Measurements from ENCODE around the gene MAP7. TPM values are rescaled to one million over a fixed set of nuclear protein-coding genes. Genes with fewer than 3 reads are reported as not detected.

Gene MAP7
- total RNA-seq, 2 experiments from 2014 or later: not detected

DNA sequence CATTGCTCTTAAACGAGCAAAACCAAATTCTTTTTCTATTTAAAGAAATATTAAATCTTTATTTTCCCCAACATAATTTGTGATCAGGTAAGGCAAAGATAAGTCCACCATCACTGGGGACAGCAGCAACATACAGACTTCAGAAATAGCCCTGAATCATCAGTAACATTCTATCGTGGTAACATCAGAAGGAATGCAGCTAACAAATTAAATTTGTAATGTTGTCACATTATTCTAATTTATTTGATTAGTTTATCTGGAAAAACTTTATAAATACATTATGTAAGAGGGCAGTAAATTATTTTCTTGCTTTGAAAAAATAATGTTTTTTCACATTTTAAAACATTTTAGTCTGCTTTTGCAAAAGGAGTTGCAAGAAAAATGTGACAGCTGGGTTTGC, 206.9 kb downstream of the MAP7 start:
- Histone ChIP-seq H4K20me1 (ENCODE audit: insufficient read depth, low read length) (no peaks in the 10 kb centered on the region), H3K36me3 (ENCODE audit: insufficient read depth, low read length) (no peaks in the 10 kb centered on the region), H3K9me3 (ENCODE audit: low read length) (no peaks in the 10 kb centered on the region), H3K9me2 (ENCODE audit: insufficient read depth, low read length) (no peaks in the 10 kb centered on the region), H3K79me2 (ENCODE audit: insufficient read depth, low read depth, low read length) (no peaks in the 10 kb centered on the region), H3K4me2 (ENCODE audit: low read length) (no peak overlapping the region), H3K27ac (ENCODE audit: low read depth, low read length, poor library complexity, severe bottlenecking) (no peak overlapping the region), H2AFZ (ENCODE audit: low read length) (no peak overlapping the region), H3K4me3 (ENCODE audit: low read depth, low read length, poor library complexity, severe bottlenecking) (no peak overlapping the region), H3K4me1 (ENCODE audit: insufficient read depth, low read length, poor library complexity, severe bottlenecking) (no peaks in the 10 kb centered on the region)
- TF ChIP-seq EZH2phosphoT487 (IDR thresholded peaks at IDR 0.05; ENCODE audit: borderline replicate concordance, low read depth, low read length): no peak
- TF ChIP-seq, protein P1, sequence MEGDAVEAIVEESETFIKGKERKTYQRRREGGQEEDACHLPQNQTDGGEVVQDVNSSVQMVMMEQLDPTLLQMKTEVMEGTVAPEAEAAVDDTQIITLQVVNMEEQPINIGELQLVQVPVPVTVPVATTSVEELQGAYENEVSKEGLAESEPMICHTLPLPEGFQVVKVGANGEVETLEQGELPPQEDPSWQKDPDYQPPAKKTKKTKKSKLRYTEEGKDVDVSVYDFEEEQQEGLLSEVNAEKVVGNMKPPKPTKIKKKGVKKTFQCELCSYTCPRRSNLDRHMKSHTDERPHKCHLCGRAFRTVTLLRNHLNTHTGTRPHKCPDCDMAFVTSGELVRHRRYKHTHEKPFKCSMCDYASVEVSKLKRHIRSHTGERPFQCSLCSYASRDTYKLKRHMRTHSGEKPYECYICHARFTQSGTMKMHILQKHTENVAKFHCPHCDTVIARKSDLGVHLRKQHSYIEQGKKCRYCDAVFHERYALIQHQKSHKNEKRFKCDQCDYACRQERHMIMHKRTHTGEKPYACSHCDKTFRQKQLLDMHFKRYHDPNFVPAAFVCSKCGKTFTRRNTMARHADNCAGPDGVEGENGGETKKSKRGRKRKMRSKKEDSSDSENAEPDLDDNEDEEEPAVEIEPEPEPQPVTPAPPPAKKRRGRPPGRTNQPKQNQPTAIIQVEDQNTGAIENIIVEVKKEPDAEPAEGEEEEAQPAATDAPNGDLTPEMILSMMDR (conservative IDR thresholded peaks at IDR 0.05; ENCODE audit: low read length): no peak
- no peak for DNase-seq (ENCODE audit: low spot score)
- intact Hi-C loops (cut with micrococcal nuclease; ENCODE audit: unreplicated experiment): no loop called here
- ChIA-PET POLR2A (no interaction called here), CTCF (ENCODE audit: unreplicated experiment) (no interaction called here)
- no TSS peak for BruUV-seq (replicated peaks)

DNA sequence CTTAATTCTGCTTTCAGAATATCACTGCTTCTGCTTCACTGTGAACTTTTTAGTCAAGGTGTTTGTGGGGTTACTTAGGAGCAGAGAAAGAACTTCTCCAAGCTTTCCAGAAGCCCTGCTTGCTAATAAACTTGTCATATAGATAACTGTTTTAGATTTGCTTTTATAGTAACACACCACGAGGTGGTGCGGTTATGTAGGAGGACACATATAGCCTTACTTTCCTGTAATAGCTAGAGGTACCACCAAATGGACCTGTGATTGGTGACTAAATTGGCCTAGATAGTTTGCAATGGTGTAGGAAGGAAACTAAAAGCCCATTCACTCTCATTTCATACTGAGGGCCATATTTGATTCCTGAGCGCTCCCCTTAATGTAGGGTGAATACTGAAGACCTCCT, 208.3 kb downstream of the MAP7 start:
- H3K4me1 ChIP-seq (ENCODE audit: insufficient read depth, low read length, poor library complexity, severe bottlenecking): no peaks in the 10 kb centered on the region
- no peaks in the 10 kb centered on the region for H3K36me3 ChIP-seq (ENCODE audit: insufficient read depth, low read length)
- H3K4me3 ChIP-seq (ENCODE audit: low read depth, low read length, poor library complexity, severe bottlenecking): no peak overlapping the region
- H3K27ac ChIP-seq (ENCODE audit: low read depth, low read length, poor library complexity, severe bottlenecking): no peak overlapping the region
- H3K9me2 ChIP-seq (ENCODE audit: insufficient read depth, low read length): no peaks in the 10 kb centered on the region
- no peak for TF ChIP-seq EZH2phosphoT487 (IDR thresholded peaks at IDR 0.05; ENCODE audit: borderline replicate concordance, low read depth, low read length)
- TF ChIP-seq, protein P1 (conservative IDR thresholded peaks at IDR 0.05; ENCODE audit: low read length): peak; percentile 43; the same call in 1 of the 2 replicates
- no TSS peak for BruUV-seq (replicated peaks)
- ChIA-PET POLR2A (no interaction called here), CTCF (ENCODE audit: unreplicated experiment) (no interaction called here)
- no peaks in the 10 kb centered on the region for H3K79me2 ChIP-seq (ENCODE audit: insufficient read depth, low read depth, low read length)
- no peaks in the 10 kb centered on the region for H4K20me1 ChIP-seq (ENCODE audit: insufficient read depth, low read length)
- no peak overlapping the region for H2AFZ ChIP-seq (ENCODE audit: low read length)
- intact Hi-C loops (cut with micrococcal nuclease; ENCODE audit: unreplicated experiment): no loop called here
- H3K4me2 ChIP-seq (ENCODE audit: low read length): no peak overlapping the region
- peak; percentile 10 for DNase-seq (ENCODE audit: low spot score)
- H3K9me3 ChIP-seq (ENCODE audit: low read length): no peaks in the 10 kb centered on the region

- Histone ChIP-seq H3K9me3 (ENCODE audit: low read length) (no peaks in the 10 kb centered on the region), H3K79me2 (ENCODE audit: insufficient read depth, low read depth, low read length) (no peaks in the 10 kb centered on the region), H2AFZ (ENCODE audit: low read length) (no peak overlapping the region), H3K9me2 (ENCODE audit: insufficient read depth, low read length) (no peaks in the 10 kb centered on the region), H3K4me2 (ENCODE audit: low read length) (no peak overlapping the region), H3K4me1 (ENCODE audit: insufficient read depth, low read length, poor library complexity, severe bottlenecking) (no peaks in the 10 kb centered on the region), H3K36me3 (ENCODE audit: insufficient read depth, low read length) (no peaks in the 10 kb centered on the region), H3K4me3 (ENCODE audit: low read depth, low read length, poor library complexity, severe bottlenecking) (no peak overlapping the region), H4K20me1 (ENCODE audit: insufficient read depth, low read length) (no peaks in the 10 kb centered on the region), H3K27ac (ENCODE audit: low read depth, low read length, poor library complexity, severe bottlenecking) (no peak overlapping the region)
- TF ChIP-seq EZH2phosphoT487 (IDR thresholded peaks at IDR 0.05; ENCODE audit: borderline replicate concordance, low read depth, low read length): no peak
- TF ChIP-seq, protein P1 (conservative IDR thresholded peaks at IDR 0.05; ENCODE audit: low read length): no peak
- DNase-seq (ENCODE audit: low spot score): no peak
- ChIA-PET CTCF (ENCODE audit: unreplicated experiment) (interaction anchor here (0.6 kb wide), 1 partner anchor 14 kb away, joined by 3 read pairs; no protein-coding TSS in a partner anchor), POLR2A (no interaction called here)
- no TSS peak for BruUV-seq (replicated peaks)
- intact Hi-C loops (cut with micrococcal nuclease; ENCODE audit: unreplicated experiment): no loop called here
These were observed 208.9 kb downstream of the MAP7 start for GRCh38 chr6:136341367-136341766.
